IPS-NIHi7 (cell line): ENCODE results near the gene SLC17A8.

ENCODE experiments used
- DNase-seq: peaks from one replicate; pipeline ENCODE4 v3.0.0; 2012; ENCODE audit warnings: mixed read lengths; ENCODE audit errors: extremely low spot score

The SLC17A8 gene

DNA sequence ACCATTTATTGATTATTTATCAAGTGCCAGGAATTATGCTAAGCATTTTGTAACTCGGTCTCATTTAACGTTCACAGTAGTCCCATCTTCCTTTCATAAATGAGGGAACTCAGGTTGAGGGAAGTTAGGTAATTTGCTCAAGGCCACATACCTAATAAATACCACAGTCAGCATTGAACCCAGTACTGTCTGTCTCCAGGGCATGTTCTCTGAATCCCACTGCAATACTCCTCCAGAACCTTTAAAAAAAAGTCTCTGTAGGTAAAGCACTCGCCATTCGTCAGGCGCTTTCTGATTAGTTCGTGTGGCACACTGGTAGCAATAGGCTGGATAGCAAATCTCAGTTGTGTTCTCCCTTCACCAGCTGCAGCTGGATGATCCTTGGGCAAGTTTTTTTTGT is 14.3 kb downstream of the SLC17A8 start:
- DNase-seq, result no peak

DNA sequence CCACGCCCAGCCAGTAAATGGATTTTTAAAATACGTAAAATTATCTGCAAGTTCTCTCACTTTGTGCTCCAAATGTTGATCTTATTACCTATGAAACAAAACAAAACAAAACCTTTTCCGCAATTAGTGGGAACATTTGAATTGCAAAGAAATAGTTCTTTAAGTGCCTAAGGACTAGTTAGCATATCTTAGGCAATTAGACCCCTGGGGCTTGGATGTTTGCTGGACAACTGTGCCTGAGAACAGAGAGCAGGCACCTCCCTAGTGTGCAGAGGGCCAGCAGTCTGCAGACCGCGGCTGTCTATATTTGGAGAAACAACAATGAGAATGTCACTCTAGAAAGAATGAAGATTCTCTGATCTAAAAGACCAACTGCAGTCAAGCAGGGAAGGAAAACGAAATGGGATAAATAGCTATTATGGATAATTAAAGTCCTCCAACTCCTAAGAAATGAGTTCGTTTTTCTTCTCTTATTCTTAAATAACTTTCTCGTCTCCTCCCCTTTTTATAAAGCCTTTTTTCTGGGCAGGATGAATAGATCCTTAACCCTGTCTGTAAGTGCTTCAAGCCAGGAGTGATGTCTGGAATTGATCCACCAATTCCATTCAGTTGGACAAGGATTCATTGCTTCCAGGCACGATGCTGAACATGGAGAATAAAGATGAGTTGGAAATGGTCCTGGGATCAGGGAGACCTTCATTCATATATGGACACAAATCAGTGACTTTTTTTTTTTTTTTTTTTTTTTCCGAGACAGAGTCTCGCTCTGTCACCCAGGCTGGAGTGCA is 16.2 kb downstream of the SLC17A8 start:
- DNase-seq, result peak; percentile 57

DNA sequence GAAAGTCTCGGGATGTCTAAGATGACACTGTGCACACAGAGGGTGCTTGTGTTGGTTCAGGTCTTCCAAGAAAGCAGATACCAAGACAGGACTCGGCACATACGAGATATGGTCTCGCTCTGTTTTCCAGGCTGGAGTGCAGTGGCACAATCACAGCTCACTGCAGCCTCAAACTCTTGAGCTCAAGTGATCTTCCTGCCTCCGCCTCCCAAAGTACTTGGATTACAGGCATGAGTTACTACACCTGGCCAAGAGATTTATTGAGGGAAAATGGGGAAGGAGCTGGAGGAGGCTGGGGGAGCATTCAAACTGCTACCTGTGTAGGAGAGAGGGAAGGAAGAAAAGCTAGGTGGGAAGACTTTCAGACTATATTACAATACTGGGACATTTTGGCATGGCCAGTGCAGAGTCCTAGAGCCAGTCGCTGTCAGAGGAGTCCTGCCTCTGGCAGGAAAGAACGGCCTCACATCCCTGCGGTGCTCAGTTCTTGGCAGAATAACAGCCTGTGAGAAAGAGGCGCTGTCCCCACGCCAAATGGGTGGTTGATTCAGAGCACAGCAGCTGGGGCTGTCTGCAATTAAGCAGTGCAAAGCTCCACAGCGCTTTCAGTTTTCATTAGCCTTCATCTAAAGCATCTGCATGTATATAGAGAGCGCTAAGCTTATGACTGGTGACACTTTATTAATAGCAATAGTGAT is 18.3 kb downstream of the SLC17A8 start:
- DNase-seq, result no peak

DNA sequence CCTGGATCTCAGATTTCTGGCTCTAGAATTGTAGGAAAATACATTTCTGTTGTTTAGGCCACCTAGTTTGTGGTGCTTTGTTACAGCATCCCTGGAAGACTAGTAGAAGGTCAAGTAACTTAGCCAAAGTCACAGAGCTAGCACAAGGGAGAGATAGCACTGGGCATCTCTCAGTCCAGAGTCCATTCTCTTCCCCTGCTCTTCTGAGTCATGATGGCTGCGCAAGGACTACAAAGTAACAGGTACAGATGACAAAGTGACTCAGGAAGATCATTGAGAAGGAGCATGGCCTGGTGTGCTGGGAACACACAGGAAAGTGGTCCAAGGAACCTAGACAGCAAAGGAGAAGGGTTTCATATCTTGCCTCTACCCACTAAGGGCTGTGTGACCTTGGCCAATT is 19.3 kb downstream of the SLC17A8 start:
- DNase-seq, result no peak

DNA sequence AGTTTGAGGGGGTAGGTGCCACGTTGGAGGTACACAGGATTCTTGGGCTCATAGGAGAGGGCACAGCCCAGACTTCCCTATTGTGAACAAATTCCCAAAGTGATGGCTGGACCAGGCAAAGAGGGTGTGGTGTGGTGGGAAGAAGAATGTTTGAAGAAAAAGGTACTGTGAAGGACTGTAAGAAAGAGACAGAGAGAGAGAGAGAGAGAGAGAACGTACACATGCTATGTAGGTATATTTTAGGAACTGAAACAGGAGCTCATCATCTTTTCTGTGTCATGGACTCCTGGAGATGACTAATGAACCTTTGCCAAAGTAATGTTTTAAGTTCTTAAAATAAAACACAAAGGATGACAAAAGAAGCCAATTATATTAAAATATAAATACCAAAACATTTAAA is 24.5 kb downstream of the SLC17A8 start:
- no peak for DNase-seq

DNA sequence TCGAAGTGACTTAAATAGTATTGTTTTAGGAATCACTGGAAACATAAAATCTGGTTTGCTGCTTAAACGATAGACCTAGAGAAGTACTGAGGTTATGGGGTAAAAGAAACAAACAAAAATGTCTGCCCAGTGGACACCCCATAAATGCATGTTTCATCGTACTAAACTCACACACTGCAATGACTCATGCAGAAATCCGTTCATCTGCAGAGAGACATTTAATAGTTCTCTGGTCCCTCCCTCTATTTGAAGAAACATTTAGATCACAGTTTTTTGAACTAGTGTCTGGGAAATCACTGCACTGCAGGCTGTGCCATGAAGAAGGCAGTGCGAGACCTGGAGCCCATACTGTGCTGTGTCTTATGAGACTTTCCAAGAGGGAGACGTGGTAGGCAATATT is 25.5 kb downstream of the SLC17A8 start:
- no peak for DNase-seq

DNA sequence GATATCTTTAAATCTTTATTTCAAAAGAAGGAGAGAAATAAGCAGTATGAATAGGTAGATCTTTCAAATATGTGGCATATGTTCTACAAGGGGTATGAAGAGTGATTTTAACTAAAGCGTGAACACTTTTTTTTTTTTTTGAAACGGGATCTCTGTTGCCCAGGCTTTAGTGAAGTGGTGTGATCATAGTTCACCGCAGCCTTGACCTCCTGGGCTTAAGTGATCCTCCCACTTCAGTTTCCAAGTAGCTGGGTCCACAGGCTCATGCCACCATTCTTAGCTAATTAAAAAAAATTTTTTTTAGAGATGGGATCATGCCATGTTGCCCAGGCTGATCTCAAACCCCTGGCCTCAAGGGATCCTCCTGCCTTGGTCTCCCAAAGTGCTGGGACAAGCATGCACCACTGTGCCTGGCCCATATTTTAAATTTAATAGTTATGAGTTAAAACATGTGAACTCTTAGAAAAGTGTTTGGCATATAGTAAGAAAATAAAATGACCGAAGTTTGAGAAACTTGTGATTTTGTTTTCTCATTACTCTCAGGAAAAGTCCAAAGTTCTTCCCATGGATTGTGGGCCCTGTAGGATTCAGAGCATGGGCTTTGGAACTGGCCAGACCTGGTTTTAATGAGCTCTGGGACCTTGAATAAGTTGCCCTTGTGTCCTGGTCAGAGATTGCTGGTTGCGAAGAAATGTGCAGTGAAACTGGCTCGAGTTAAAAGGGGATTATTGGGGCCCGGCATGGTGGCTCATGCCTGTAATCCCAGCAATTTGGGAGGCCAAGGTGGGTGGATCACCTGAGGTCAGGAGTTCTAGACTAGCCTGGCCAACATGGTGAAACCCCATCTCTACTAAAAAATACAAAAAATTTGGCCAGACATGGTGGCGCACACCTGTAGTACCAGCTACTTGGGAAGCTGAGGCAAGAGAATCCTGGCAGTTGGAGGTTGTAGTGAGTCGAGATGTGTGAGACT is 27.0 kb downstream of the SLC17A8 start:
- DNase-seq, result no peak

DNA sequence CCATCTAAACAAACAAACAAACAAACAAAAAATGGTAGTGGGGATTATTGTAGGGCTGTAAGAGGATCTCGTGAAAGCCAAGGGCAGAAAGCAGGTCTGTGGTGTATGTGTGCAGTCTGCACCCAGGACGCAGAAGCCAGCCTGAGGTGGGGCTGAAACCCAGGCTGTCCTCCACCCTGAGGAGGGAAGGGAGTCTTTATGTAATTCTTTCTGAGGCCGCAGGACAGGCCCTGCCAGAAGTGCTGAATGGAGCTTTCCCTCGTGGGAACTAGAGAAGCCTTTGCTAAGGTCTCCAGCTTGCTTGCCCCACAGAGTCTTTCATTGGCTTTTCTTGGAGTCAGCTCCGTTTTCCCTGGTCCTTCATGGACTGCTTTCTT is 27.7 kb downstream of the SLC17A8 start:
- DNase-seq, result no peak

DNA sequence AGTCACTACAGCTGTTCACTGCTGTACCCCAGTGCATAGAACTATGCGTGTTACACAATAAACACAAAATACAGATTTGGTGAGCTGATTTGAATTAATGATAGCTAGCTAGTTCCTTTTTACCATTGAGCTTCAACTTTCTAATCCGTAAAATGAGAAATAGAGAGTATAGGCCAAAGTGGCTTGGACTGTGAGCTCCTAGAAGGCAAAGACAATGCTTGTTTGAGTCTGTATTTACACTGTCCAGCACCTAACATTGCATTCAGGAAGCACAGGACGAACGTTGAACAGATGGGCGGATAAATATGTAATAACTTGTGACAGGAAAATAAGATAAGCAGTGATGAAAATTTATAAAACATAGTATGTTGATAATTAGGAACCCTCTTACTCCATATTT is 31.5 kb downstream of the SLC17A8 start:
- no peak for DNase-seq

DNA sequence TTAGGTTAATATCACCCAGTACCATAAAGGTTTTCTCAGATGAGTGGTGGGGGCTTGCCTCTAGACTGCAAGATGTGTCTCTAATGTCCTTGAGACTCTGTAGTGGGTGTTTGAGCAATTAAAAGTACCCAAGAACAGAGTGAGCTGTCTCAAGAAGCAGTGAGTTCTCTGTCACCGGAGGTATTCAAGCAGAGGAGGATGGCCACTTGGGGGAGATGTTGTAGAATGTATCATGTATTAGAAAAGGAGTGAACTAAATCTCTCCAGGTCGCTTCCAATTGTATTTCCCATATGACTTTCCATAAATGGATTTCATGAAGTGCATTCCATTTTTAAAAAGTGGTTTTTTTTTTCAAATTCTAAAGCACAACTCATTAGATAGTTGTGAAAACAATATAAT is 35.0 kb downstream of the SLC17A8 start:
- DNase-seq, result no peak

DNA sequence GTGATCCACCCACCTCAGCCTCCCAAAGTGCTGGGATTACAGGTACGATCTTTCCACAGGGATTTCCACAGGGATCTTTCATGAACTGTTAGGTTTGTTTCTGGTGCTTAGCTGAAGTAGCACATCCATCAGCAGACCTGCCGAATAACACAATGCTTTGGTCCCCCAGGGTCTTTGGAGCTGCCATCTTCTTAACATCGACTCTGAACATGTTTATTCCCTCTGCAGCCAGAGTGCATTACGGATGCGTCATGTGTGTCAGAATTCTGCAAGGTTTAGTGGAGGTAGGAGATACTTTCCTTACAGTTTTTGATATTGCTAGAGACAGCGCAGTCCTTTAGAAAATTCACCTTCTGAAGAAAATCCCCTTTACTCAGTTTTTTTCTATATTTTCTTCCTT is 36.3 kb downstream of the SLC17A8 start:
- DNase-seq, result no peak

DNA sequence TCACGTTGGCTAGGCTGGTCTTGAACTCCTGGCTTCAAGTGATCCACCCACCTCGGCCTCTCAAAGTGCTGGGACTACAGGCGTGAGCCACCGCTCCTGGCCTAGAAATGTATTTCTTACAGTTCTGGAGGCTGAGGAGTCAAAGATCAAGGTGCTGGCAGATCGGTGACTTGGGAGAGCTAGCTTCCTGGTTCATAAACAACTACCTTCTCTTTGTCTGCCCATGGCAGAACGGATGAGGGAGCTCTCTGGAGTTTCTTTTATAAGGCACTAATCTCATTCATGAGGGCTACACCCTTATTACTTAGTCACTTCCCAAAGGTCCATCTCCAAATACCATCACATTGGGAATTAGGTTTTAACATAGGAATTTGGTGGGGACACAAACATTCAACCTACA is 38.9 kb downstream of the SLC17A8 start:
- DNase-seq, result no peak

DNA sequence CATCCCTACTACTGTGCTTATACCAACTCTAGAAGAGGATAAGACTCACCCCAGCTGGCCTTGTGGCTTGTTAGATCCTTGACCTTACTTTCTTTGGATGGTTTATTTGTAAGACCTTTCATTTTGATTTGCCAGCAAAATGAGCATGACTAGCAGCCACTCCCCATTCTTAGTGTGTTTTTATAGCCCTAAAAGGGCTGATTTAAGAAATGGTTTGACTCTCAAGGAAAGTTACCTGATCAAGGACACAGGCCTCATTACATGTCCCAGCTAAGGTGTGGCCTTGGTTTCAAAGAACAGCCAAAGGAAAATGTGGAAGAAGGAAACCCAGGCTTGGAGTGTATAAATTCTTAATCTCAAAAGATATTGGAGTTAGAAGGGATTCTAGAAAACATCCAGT is 41.4 kb downstream of the SLC17A8 start:
- no peak for DNase-seq

DNA sequence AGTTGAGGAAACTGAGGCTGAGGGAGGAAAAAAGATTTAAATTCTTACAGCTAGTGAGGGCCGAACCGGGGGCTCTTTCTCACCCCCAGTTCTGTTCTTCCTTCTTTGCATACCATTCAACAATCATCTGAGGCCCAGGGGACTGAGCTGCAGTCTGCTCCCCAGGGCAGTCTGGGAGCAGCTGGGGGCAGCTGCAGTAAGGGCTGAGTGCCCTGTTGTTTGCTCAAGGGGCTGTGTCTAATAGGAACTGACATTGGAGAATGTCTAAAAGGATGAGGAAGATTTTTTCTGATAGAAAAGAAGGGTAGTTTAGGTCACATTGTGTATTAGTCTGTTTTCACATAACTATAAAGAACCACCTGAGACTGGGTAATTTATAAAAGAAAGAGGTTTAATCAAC is 42.2 kb downstream of the SLC17A8 start:
- DNase-seq, result no peak

DNA sequence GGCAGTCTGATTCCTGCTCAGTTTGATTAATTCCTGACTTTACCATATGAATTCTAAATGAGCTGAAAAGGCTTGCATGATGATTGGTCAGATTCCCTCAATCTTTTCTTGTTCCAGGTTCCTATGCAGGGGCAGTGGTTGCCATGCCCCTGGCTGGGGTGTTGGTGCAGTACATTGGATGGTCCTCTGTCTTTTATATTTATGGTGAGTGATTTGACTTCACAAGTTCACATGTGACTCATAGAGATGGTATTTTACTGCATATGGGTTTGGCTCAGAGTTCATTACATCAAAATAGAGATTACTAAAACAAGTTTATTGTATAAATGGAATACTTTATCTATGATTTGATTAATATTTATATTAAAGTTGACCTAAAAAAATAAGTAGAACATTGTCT is 44.8 kb downstream of the SLC17A8 start:
- no peak for DNase-seq

DNA sequence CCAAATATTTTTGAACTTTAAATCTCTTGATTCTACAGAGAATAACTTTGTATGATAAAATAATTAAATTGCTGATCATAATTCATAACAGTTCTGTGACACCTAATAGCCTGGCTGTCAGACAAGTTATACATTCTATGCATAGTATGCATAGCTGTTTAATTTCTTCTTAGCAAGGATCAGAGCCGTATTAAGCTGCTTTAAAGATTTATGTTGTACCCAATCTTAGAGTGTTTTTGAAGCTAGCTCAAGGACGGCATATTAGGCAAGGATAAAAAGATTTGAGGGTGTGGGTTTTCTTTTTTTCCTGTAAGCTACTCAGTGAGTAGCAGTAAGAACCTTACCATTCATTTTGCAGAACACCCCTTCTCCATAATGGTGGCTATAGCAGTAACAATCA is 45.9 kb downstream of the SLC17A8 start:
- no peak for DNase-seq

DNA sequence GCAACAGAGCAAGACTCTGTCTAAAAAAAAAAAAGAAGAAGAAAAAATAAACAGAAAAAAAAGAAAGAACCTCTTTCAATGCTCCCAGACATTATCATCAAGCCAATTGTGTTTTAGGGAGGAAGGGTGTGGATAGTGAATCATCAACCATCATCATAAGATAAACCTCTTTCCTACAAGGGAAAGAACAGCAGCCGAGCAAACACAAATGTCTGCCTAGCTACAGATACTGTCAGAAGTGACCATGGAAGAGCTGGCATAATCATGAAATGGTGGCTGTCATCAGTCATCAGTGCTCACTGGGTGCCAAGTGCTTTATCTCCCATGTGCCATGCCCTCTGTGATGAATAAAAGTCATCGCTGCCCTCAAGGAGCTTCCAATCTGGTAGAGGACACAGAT is 46.6 kb downstream of the SLC17A8 start:
- no peak for DNase-seq

DNA sequence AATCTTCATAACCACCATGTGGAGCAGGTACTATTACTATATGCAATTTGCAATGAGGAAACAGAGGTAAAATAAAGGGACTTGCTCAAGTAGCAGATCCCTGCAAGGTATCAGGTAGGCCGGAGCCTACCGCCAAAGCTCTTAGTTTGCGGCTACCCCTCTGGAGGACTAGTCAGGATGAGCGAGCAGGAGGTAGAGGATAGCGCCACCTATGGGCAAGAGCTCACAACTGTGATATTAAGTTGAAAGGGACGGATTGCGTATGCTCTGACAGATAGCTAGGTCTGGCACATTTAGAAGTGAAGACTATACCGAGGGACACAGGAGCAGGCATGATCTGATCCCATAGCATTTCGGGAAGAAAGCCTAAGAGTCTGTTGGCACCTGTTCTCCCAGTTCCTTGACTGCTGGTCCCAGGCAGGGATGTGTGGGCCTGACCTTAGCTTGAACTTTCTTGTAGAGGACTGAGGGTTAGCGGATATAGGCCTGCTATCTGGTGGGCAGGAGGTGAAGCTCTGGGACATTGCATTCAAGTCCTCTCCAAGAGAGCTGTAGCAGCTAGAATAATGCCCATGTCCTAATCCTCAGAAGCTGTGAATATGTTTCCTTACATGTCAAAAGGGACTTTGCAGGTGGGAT is 48.0 kb downstream of the SLC17A8 start:
- peak; percentile 85 for DNase-seq

DNA sequence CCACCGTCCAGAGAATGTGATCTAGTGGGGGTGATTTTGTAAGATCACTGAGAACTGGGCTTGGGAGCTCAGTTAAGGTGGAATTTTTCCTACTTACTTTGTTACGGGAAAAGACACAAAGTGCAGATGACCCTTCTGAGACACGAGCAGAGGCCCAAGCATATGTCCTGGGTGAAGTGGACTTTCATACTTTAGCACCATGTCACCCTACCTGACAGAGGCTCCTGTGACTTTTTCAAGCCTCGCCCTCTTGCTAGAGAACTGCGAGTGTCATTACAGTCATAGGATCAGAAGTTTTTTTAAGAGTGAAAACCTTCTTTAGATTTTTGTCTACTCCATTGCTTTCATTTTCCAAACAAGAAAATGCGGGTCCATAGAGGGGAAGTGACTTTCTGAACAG is 56.1 kb downstream of the SLC17A8 start:
- DNase-seq, result no peak

DNA sequence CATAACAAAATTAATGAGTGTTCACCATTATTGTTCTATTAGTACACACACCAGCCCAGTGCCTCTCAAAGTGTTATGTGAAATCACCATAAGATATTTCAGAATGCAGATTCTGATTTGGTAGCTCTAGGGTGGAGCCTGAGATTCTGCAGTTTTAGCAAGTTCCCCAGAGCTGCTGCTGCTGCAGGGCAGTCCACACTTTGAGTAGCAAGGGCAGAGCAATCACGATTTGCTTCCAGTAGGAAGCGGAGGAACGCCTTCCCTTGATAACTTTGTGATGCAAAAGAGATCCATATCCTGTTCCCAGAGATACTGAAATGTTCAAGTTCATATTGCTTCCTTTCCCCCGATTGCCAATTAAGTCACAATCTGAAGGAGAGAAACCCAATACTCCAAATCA is 57.9 kb downstream of the SLC17A8 start:
- DNase-seq, result peak; percentile 30

DNA sequence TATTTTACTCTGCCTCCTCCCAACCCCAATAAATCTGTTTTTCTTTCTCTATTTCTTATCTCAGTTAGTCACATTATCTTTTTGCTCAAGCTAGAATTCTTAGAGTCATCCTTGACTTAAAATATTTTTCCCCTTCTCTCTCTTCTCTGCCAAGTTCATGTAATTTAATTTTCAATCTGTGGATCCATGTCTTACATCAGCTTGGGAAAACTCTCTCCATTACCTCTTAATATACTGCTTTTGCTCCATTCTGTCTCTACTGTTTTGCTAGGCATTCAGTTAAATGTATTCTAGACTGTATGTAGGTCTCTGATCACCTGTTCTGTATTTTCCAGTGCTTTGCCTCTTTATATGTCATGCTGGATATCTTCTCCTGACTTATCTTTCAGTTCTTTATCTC is 65.8 kb downstream of the SLC17A8 start:
- DNase-seq, result no peak

DNA sequence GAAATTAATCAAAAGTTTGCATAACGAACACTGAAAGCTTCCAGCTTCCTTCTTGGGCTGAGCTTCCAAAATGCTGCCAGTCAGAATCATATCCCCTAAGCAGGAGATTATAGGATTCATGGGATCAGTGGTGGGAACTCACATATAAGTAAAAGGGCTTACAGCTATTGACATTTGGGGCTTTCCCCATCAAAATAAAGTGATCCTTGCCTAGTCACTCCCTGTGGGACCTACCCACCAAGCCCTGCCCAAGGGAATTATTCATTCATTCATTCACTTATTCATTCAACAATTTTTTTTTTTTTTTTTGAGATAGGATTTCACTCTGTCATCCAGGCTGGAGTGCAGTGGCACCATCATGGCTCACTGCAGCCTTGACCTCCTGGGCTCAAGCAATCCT is 69.3 kb downstream of the SLC17A8 start:
- no peak for DNase-seq
